SH-SY5Y (cell line): ENCODE results near the gene ITGB5.

Source experiments
- GATA2 ChIP-seq: IDR thresholded peaks from 2 replicates; pipeline ENCODE4 v1.6.1; 2011; ENCODE audit warnings: mild to moderate bottlenecking, low read depth, low read length
- GATA3 ChIP-seq: IDR thresholded peaks from 2 replicates; pipeline ENCODE4 v1.6.1; 2011; ENCODE audit warnings: low read depth, mild to moderate bottlenecking, low read length, moderate library complexity

ITGB5 gene

GRCh38 chr3:124787476-124788195 lies 99.5 kb downstream of the ITGB5 start:
- TF ChIP-seq GATA3 (no peak), GATA2 (no peak)

- TF ChIP-seq GATA3: no peak
- no peak for TF ChIP-seq GATA2
Measured at GRCh38 chr3:124786511-124787241, 100.5 kb downstream of the ITGB5 start.

GRCh38 chr3:124785973-124786372 lies 101.2 kb downstream of the ITGB5 start:
- TF ChIP-seq GATA2 (no peak), GATA3 (no peak)

GRCh38 chr3:124784686-124785382 lies 102.3 kb downstream of the ITGB5 start:
- TF ChIP-seq GATA2 (no peak), GATA3 (no peak)

- no peak for TF ChIP-seq GATA2
- no peak for TF ChIP-seq GATA3
Measured at GRCh38 chr3:124783696-124784095, 103.5 kb downstream of the ITGB5 start.

- TF ChIP-seq GATA2 (no peak), GATA3 (no peak)
Measured at GRCh38 chr3:124781476-124782376, 105.4 kb downstream of the ITGB5 start.

- TF ChIP-seq GATA2 (no peak), GATA3 (no peak)
Measured at GRCh38 chr3:124780761-124781475, 106.2 kb downstream of the ITGB5 start.

- no peak for TF ChIP-seq GATA3
- TF ChIP-seq GATA2: no peak
Measured at GRCh38 chr3:124780356-124780755, 106.8 kb downstream of the ITGB5 start.

- TF ChIP-seq GATA3 (no peak), GATA2 (no peak)
Measured at GRCh38 chr3:124779751-124780191, 107.4 kb downstream of the ITGB5 start.

GRCh38 chr3:124779116-124779515 lies 108.0 kb downstream of the ITGB5 start:
- TF ChIP-seq GATA3: no peak
- TF ChIP-seq GATA2: no peak

GRCh38 chr3:124777762-124778470 lies 109.2 kb downstream of the ITGB5 start:
- TF ChIP-seq GATA2: no peak
- no peak for TF ChIP-seq GATA3

- TF ChIP-seq GATA3: no peak
- no peak for TF ChIP-seq GATA2
Measured at GRCh38 chr3:124776856-124777255, 110.3 kb downstream of the ITGB5 start.

GRCh38 chr3:124775877-124776276 lies 111.3 kb downstream of the ITGB5 start:
- TF ChIP-seq GATA2 (no peak), GATA3 (no peak)

GRCh38 chr3:124774841-124775402 lies 112.2 kb downstream of the ITGB5 start:
- TF ChIP-seq GATA3 (no peak), GATA2 (no peak)
